ENCODE measurements around the gene ASAP2.

DNA sequence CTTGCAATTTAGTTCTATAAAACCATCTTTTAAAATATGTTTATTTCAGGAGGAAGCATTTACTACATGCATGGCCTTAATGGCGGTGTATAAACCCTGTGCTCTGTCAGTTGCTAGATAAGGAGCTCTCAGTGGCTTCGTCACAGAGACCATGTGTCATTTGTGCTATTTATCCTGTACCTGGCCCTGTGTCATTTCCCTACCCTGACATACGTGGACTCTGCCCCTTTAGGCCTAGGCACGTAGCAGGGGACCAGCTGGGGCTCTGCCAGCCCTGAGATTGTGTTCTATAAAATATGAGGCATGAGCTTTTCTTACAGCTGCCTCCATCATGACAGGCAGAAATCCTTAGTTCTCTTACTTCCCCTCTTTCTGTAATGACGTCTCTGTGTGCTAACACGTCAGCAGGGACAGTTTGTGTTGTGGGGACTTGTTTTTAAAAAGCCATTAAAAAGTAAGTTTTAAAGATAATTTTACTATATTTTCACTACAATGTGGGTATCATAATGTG lies 128.8 kb downstream of the ASAP2 start:
- TF ChIP-seq, protein P1, sequence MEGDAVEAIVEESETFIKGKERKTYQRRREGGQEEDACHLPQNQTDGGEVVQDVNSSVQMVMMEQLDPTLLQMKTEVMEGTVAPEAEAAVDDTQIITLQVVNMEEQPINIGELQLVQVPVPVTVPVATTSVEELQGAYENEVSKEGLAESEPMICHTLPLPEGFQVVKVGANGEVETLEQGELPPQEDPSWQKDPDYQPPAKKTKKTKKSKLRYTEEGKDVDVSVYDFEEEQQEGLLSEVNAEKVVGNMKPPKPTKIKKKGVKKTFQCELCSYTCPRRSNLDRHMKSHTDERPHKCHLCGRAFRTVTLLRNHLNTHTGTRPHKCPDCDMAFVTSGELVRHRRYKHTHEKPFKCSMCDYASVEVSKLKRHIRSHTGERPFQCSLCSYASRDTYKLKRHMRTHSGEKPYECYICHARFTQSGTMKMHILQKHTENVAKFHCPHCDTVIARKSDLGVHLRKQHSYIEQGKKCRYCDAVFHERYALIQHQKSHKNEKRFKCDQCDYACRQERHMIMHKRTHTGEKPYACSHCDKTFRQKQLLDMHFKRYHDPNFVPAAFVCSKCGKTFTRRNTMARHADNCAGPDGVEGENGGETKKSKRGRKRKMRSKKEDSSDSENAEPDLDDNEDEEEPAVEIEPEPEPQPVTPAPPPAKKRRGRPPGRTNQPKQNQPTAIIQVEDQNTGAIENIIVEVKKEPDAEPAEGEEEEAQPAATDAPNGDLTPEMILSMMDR (IDR thresholded peaks at IDR 0.05), result no peak
- TF ChIP-seq POLR2AphosphoS5 (IDR thresholded peaks at IDR 0.05) (no peak), POLR2A (IDR thresholded peaks at IDR 0.05) (no peak)
